ENCODE data around the gene RASSF10. TPM values are rescaled to one million over a fixed set of nuclear protein-coding genes. Genes with fewer than 3 reads are reported as not detected.

Gene RASSF10
- total RNA-seq, 4 donors from 2014 or later = 0.22 to 0.38 TPM; not detected in 2

DNA sequence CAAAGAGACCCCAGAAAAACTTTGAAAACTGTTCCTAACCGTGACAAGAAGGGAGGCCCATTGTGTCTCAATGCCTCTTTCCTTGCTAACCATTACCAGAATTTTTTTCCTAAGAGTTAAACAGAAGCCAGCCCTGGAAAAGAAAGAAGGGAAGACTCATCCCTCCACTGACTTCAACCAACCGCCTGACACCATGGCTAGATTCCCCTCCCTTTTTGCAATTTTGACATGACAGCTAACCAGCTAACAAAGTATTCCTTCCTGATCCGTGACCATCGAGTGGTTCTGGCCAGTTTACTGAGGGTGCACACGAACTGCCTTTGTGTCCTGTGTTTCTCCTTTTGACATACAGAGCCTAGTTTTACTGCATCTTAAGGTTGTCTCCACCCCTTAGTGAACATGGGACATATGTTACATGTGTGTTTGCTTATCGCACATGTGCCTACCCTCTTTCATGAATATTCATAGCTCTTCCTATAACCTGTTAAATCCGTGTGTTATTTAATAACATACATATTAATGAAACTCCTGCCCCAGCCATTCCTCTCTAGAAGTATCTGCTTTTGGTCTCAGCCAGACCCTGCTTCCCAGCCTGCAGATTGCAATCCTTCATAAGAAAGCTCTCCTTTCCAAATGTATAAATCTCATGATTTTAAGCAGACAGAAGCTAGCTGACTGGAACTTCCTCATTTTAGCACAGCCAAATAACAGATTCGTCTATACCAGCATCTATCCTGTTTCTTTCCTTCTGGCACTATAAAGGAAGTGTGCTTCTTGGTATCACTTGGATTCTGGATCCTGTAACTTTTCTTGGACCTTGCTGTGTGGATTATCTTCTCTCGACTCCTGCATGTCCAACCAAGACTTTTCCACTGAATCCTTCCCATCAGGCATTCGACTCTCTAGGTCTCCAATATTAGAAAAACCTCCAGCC is 37.8 kb downstream of the RASSF10 start:
- TF ChIP-seq, protein P1, sequence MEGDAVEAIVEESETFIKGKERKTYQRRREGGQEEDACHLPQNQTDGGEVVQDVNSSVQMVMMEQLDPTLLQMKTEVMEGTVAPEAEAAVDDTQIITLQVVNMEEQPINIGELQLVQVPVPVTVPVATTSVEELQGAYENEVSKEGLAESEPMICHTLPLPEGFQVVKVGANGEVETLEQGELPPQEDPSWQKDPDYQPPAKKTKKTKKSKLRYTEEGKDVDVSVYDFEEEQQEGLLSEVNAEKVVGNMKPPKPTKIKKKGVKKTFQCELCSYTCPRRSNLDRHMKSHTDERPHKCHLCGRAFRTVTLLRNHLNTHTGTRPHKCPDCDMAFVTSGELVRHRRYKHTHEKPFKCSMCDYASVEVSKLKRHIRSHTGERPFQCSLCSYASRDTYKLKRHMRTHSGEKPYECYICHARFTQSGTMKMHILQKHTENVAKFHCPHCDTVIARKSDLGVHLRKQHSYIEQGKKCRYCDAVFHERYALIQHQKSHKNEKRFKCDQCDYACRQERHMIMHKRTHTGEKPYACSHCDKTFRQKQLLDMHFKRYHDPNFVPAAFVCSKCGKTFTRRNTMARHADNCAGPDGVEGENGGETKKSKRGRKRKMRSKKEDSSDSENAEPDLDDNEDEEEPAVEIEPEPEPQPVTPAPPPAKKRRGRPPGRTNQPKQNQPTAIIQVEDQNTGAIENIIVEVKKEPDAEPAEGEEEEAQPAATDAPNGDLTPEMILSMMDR (IDR thresholded peaks at IDR 0.05; ENCODE audit: low read depth) = no peak

DNA sequence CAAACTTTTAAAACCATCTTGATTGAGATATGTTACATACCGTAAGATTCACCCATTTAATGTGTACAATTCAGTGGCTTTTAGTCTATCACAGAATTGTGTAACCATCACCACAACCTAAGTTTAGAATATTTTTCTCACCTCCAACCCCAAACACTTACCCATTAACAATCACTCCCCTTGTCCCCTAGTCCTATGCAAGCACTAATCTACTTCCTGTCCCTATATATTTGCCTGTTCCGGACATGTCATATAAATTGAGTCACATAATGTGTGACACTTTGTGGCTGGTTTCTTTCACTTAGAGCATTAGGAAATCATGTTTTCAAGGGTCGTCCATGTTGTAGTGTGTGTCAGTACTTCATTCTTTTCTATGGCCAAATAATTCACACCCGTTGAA is 38.8 kb downstream of the RASSF10 start:
- TF ChIP-seq, protein P1 (IDR thresholded peaks at IDR 0.05; ENCODE audit: low read depth) = no peak

DNA sequence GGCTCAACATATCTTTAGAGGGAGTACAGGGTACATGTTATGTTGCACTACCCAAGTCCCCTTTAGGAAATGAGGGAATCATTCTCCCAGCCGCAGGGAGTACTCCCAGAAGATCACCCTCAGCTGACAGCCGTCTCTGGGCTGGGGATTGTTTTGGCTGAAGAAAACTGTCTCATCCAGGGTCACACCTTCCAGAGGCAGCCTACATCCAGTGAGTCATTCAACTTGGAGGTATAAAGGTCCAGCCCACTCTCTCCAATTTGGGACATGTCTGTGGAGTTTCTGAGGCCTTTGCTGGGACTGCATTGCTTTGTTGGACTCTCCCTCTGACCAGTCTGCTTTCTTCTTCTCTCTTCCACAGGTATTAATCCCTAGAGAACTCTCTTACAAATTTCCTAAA is 42.1 kb downstream of the RASSF10 start:
- TF ChIP-seq, protein P1 (IDR thresholded peaks at IDR 0.05; ENCODE audit: low read depth) = no peak

DNA sequence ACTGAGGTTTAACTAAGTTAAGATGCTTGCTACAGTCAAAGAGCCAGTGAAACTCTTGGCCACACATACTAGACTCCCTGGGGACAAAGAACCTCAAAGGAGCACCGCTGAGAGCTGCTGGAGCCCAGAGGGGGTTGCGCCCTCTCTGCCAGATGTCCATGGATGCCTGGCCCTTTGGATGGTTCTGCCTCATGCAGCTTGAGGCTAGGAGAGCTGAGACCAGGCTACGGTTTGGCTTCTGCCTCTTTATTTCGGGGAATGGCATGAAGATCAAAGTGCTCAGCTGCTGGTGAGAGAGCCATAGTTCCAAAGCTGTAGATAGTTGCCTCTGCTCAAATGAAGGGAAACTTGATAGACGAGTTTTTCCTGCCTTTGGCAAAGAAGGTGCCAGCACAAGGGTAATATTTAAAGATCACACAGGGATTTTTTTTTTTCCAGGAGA is 43.0 kb downstream of the RASSF10 start:
- TF ChIP-seq, protein P1 (IDR thresholded peaks at IDR 0.05; ENCODE audit: low read depth) = no peak

DNA sequence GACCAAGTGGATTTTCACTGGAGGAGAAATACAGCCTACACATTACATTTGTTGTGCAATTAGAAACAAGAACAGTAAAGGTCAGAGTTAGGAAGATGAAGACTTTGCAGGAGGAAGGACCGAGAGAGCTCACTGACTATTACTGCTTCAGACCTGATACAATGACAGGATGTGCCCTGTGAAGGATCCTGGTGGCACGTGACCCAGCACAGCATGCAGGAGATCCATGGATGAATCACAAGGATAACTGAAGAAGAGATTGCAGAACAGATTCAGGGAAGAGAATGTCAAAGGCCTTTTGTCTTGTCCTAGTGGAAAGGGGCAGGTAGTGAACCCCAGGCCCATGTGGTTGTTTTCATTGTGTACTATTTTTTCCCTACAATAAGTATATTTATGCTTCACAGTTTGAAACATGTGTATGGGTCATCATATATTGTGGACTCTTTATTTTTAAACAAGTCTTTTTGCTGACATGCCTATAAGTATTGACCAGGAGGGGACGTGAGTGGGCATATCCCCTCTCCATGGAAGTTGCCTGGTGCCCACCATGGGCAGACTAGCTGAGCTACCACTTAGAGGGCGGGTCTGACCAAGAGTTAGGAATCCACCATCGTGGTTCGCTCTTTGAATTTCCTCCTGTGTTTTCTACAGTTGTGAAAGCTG is 44.3 kb downstream of the RASSF10 start:
- TF ChIP-seq, protein P1 (IDR thresholded peaks at IDR 0.05; ENCODE audit: low read depth) = no peak

DNA sequence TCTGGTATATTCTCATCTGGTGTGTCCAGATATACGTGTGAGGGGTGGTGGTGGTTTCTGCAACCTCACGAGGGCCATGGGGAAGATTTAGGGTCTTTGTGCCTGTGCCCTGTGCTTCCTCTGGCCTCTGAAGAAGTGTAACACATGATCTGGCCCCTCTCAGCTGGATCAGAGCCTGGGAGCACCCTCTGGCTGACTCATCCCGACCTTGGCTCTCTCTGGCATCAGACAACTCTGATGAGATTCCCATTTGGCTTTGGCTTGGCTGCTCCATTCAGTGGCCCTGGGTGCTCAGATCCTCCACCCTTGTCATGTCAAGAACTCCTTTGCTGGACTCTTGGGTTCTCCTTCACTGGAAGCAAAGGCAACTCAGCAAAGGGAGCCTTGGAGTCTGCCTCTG is 45.2 kb downstream of the RASSF10 start:
- TF ChIP-seq, protein P1 (IDR thresholded peaks at IDR 0.05; ENCODE audit: low read depth) = no peak

DNA sequence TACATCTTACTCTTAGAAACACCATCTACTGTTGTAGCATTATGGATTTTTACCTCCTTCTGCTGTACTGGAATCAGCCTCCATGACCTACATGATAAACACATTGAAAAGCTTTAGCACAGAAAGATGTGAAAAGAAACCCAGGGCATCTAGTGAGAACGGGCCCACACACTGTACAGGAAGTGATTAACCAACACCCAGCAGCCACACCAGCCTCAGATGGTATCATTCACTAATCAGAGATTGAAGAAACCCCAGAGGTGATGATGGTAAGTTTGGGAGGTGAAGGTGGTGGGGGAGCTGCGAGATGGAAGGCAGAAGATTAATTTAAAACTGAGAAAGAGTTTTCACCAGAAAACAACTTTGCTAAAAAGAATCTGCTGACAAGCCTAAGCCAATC is 46.1 kb downstream of the RASSF10 start:
- TF ChIP-seq, protein P1 (IDR thresholded peaks at IDR 0.05; ENCODE audit: low read depth) = no peak

All from subcutaneous adipose tissue (tissue), 4 donors.